ENCODE measurements around the gene PDHB.

DNA sequence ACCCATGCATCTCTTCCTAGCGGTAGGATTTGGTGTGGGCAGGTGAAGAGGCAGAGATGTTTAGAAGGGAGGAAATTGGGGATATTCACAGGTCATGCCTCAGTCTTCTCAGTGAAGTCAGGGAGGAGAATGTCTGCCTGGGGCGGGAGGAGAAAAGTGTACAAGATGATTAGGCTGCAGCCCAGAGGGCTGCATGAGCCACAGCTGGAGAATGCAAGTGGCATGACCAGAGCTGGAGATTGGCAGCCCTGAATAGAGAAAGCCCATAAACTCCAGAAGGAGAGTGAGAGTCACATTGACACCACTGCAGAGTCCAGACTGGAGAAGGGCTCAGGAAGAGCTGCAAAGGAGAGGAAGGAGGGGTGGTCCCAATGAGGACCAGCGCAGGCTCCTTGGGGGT is 22.6 kb downstream of the PDHB start:
- TF ChIP-seq CTCF (IDR thresholded peaks at IDR 0.05; ENCODE audit: low read length), result no peak
- no peak for TF ChIP-seq EZH2 (IDR thresholded peaks at IDR 0.05; ENCODE audit: borderline replicate concordance, low read length)

All from OCI-LY1 (cell line).